Inflammatory macrophage treated with lipopolysaccharide for 1 hour (primary cell): ENCODE measurements around the gene GEMIN2.
"Not testable (repeated sequence)": the region's sequence is repeated elsewhere in the genome, so short reads cannot be mapped to it uniquely, and the experiment has no call there.

ENCODE experiments used
- DNase-seq, 2 donors: peaks; one replicate each; pipeline ENCODE4 v3.0.0-alpha.2; 2020 to 2022

GEMIN2 gene

GRCh38 chr14:39179042-39179441, 64.9 kb downstream of the GEMIN2 start:
- DNase-seq, result no peak

- DNase-seq, result no peak
These were observed 66.4 kb downstream of the GEMIN2 start for GRCh38 chr14:39180553-39180952.

GRCh38 chr14:39181026-39181692, 67.0 kb downstream of the GEMIN2 start:
- no peak for DNase-seq

- no peak for DNase-seq
These were observed 67.5 kb downstream of the GEMIN2 start for GRCh38 chr14:39181693-39182047.

GRCh38 chr14:39182770-39183684, 68.9 kb downstream of the GEMIN2 start:
- DNase-seq, result no peak

- not testable (repeated sequence) for DNase-seq
These were observed 69.5 kb downstream of the GEMIN2 start for GRCh38 chr14:39183685-39184003.

- DNase-seq, result no peak
These were observed 70.6 kb downstream of the GEMIN2 start for GRCh38 chr14:39184628-39185255.

GRCh38 chr14:39185256-39186049, 71.3 kb downstream of the GEMIN2 start:
- no peak for DNase-seq
